Keratinocyte (primary cell): ENCODE data around the gene WNK4. TPM values are rescaled to one million over a fixed set of nuclear protein-coding genes. Genes with fewer than 3 reads are reported as not detected.

ENCODE experiments used
- DNase-seq: peaks from one replicate; pipeline ENCODE4 v3.0.0-alpha.2; 2011; ENCODE audit warnings: low read depth, missing footprints, low spot score
- FAIRE-seq: peaks from 2 replicates; lab custom pipeline; 2011; peaks lifted over from hg19 to GRCh38; lab: Jason Lieb, UNC
- H2AFZ ChIP-seq: 2 replicates; pipeline ENCODE4 v1.6.0; 2012; ENCODE audit warnings: low read length, control low read depth, inconsistent platforms; ENCODE audit not compliant: control insufficient read depth
- H3K27ac ChIP-seq: 2 replicates; pipeline ENCODE4 v1.5.1; 2011; ENCODE audit warnings: low read length; ENCODE audit not compliant: control insufficient read depth, insufficient read depth
- H3K27me3 ChIP-seq: 3 replicates; pipeline ENCODE4 v1.6.0; 2011; ENCODE audit warnings: low read length; ENCODE audit not compliant: control insufficient read depth, insufficient read depth; ENCODE audit errors: extremely low read depth
- H3K36me3 ChIP-seq, 2 experiments: 2 replicates in 1 of 2; 3 replicates in 1 of 2; pipeline ENCODE4 v1.5.1; 2011; ENCODE audit warnings: low read length in 2 of 2, mild to moderate bottlenecking in 1 of 2; ENCODE audit not compliant: control insufficient read depth in 2 of 2, insufficient read depth in 2 of 2; ENCODE audit errors: extremely low read depth in 1 of 2
- H3K4me1 ChIP-seq: 3 replicates; pipeline ENCODE4 v1.5.1; 2011; ENCODE audit warnings: low read length; ENCODE audit not compliant: control insufficient read depth, insufficient read depth; ENCODE audit errors: extremely low read depth
- H3K4me2 ChIP-seq: 3 replicates; pipeline ENCODE4 v1.6.0; 2011; ENCODE audit warnings: low read depth, low read length; ENCODE audit not compliant: control insufficient read depth, insufficient read depth; ENCODE audit errors: extremely low read depth
- H3K4me3 ChIP-seq, 3 experiments: fragments of 200-600 bp in 1 of 3; sonication (generic) in 1 of 3; 2 replicates in 2 of 3; 3 replicates in 1 of 3; pipeline ENCODE4 v1.5.1; 2011 to 2016; ENCODE audit warnings: low read length in 3 of 3, mild to moderate bottlenecking in 3 of 3, control low read depth in 2 of 3, inconsistent platforms in 1 of 3, low read depth in 1 of 3, mixed read lengths in 1 of 3, mixed run types in 1 of 3, moderate library complexity in 1 of 3; ENCODE audit not compliant: control insufficient read depth in 2 of 3, insufficient read depth in 2 of 3; ENCODE audit errors: extremely low read depth in 1 of 3
- H3K79me2 ChIP-seq: 2 replicates; pipeline ENCODE4 v1.6.0; 2012; ENCODE audit warnings: low read length; ENCODE audit not compliant: control insufficient read depth, insufficient read depth
- H3K9ac ChIP-seq: 3 replicates; pipeline ENCODE4 v1.6.0; 2011; ENCODE audit warnings: low read length; ENCODE audit not compliant: control insufficient read depth, insufficient read depth; ENCODE audit errors: extremely low read depth
- H3K9me1 ChIP-seq: 3 replicates; pipeline ENCODE4 v1.6.0; 2011; ENCODE audit warnings: low read length; ENCODE audit not compliant: control insufficient read depth, insufficient read depth; ENCODE audit errors: extremely low read depth
- H3K9me3 ChIP-seq: 2 replicates; pipeline ENCODE4 v1.5.1; 2012; ENCODE audit warnings: low read depth, low read length; ENCODE audit not compliant: control insufficient read depth
- H4K20me1 ChIP-seq: 3 replicates; pipeline ENCODE4 v1.6.0; 2011; ENCODE audit warnings: low read length; ENCODE audit not compliant: control insufficient read depth, insufficient read depth; ENCODE audit errors: extremely low read depth
- CTCF ChIP-seq, 3 experiments: IDR thresholded peaks in 1 of 3; conservative IDR thresholded peaks in 1 of 3; optimal IDR thresholded peaks in 1 of 3; 2 replicates in 2 of 3; 3 replicates in 1 of 3; pipeline versions ENCODE3 to v1.5.1; 2011; ENCODE audit warnings: low read length in 3 of 3, mild to moderate bottlenecking in 3 of 3, moderate library complexity in 2 of 3, control low read depth in 1 of 3, inconsistent platforms in 1 of 3; ENCODE audit not compliant: insufficient read depth in 2 of 3; ENCODE audit errors: extremely low read depth in 1 of 3
- EZH2 ChIP-seq: IDR thresholded peaks from one replicate; pipeline ENCODE4 v1.6.1; 2012; ENCODE audit warnings: inconsistent platforms, mild to moderate bottlenecking, low read length, moderate library complexity
- dilution Hi-C: fragments of 300-500 bp; cut with MboI; formaldehyde crosslinking; loops from one replicate; pipeline ENCODE4 v1.7.0; 2020; ENCODE audit warnings: low sequenced_read_pairs; ENCODE audit not compliant: extremely low pct_ligation_motif_present
- polyA plus RNA-seq, 5 experiments: library from polyadenylated mRNA; depleted of rRNA in 3 of 5; stranded (reverse) in 3 of 5; stranded (forward) in 1 of 5; unstranded in 1 of 5; fragments of >200 nt; gene quantifications; 1 replicate in 1 of 5; 2 replicates in 3 of 5; 3 replicates in 1 of 5; pipeline versions ENCODE4 v1.2.1 to v1.2.3, GENCODE V29; 2011 to 2012; ENCODE audit warnings: missing spikeins in 2 of 5, low read depth in 1 of 5, low replicate concordance in 1 of 5

The WNK4 gene
- polyA plus RNA-seq, 1 donor (not counting 4 experiments of a cell fraction or from before 2014, with no cell fraction given) = 0.04 TPM

DNA sequence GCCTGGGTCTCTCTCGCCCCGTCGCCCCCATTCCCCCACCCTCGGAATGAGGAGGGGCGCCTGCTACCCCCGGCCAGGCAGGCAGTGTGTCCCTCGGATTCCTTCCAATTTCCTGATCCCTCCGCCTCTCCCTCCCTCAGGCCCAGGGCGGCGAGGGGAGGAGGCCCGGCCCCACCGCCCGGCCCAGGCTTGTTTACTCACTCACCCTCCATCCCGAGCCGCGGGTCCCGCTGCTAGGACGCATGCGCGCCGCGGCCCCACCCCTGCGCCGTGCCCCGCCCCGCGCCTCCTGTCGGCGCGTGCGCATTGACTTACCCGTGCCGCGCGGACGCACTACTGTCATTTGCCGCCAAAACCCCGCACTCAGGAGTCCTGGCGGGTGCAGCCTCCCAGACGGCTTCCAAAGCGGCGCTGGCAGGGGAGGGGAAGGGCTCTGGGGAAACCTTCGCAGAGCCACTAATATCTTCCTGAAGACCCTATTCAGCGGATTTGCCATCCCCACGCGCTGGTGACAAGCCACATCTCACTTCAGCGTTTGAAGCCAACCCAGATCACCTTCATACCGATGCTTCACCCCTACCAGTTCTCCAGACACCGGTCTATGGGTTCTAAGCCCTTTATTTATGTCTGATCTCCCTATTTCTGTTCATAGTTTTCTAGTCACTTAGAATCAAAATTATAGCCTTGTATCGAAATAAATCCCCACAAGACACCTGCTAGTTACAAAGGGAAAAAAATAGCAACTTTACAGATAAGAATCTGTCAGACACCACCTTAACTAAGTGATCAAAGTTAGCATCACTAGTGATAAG, 35.4 kb upstream of the WNK4 start, which contains the start of gene EZH1:
Gene EZH1, minus strand, starts transcription at position 235 of the 812 bp plus-strand sequence. CDS start 16,099 bp downstream, outside the sequence.
- Histone ChIP-seq H2AFZ (peak within 1 kb of the TSS; percentile 86), H3K4me3 (peak within 1 kb of the TSS; percentile 65 to 83 (median 80)), H3K79me2 (peaks cover 5% of the 10 kb centered on the region), H3K9ac (peak within 1 kb of the TSS; percentile 86), H4K20me1 (no peaks in the 10 kb centered on the region), H3K4me1 (peaks cover 8% of the 10 kb centered on the region), H3K27me3 (no peaks in the 10 kb centered on the region), H3K9me1 (no peaks in the 10 kb centered on the region), H3K36me3 (no peaks in the 10 kb centered on the region), H3K4me2 (peak within 1 kb of the TSS; percentile 99), H3K9me3 (no peaks in the 10 kb centered on the region), H3K27ac (peak within 1 kb of the TSS; percentile 76)
- dilution Hi-C loops = no loop called here
- DNase-seq (peak; percentile 45), FAIRE-seq (no peak)
- no peak for TF ChIP-seq EZH2
- TF ChIP-seq CTCF (optimal IDR thresholded peaks at IDR 0.05 in 1 of 3, IDR thresholded peaks at IDR 0.05 in 1 of 3, conservative IDR thresholded peaks at IDR 0.05 in 1 of 3; ENCODE audit: extremely low read depth in 1 of 3, insufficient read depth in 2 of 3, low read length in 3 of 3) = no peak

GRCh38 chr17:42748202-42748907, 32.1 kb upstream of the WNK4 start:
- H3K79me2 ChIP-seq = peaks cover 5% of the 10 kb centered on the region
- no peak for TF ChIP-seq CTCF (optimal IDR thresholded peaks at IDR 0.05 in 1 of 3, IDR thresholded peaks at IDR 0.05 in 1 of 3, conservative IDR thresholded peaks at IDR 0.05 in 1 of 3; ENCODE audit: extremely low read depth in 1 of 3, insufficient read depth in 2 of 3, low read length in 3 of 3)
- no peak for TF ChIP-seq EZH2
- no peaks in the 10 kb centered on the region for H3K36me3 ChIP-seq
- H3K4me2 ChIP-seq = no peak overlapping the region
- no peak for FAIRE-seq
- dilution Hi-C loops = no loop called here
- H3K4me1 ChIP-seq = peaks cover 8% of the 10 kb centered on the region
- H3K27ac ChIP-seq = no peak overlapping the region
- H2AFZ ChIP-seq = no peak overlapping the region
- H3K9me3 ChIP-seq = no peaks in the 10 kb centered on the region
- no peak for DNase-seq
- H3K4me3 ChIP-seq = no peak overlapping the region
- H3K27me3 ChIP-seq = no peaks in the 10 kb centered on the region
- no peaks in the 10 kb centered on the region for H4K20me1 ChIP-seq
- H3K9me1 ChIP-seq = no peaks in the 10 kb centered on the region
- no peak overlapping the region for H3K9ac ChIP-seq
